GM23338 (cell line): ENCODE measurements around the gene HAS3.

ENCODE experiments used
- CREB1 ChIP-seq: fragments of 250-450 bp; sonication (Bioruptor Pico); IDR thresholded peaks from 2 replicates; pipeline ENCODE4 v1.5.0; 2020; ENCODE audit warnings: low read depth, mild to moderate bottlenecking, moderate library complexity
- CTCF ChIP-seq, 2 experiments: fragments of 200-600 bp in 1 of 2; sonication (generic) in 1 of 2; conservative IDR thresholded peaks; 2 replicates each; pipeline versions ENCODE4 v1.5.1 to v1.6.1; 2016 to 2017; ENCODE audit warnings: antibody characterized with exemption in 2 of 2, low read depth in 2 of 2, mild to moderate bottlenecking in 2 of 2, moderate library complexity in 1 of 2
- EZH2 ChIP-seq: fragments of 200-600 bp; sonication (generic); IDR thresholded peaks from one replicate; pipeline ENCODE4 v1.8.0; 2017; ENCODE audit warnings: antibody characterized with exemption, mild to moderate bottlenecking, low read depth; ENCODE audit not compliant: unreplicated experiment
- EZH2phosphoT487 ChIP-seq: fragments of 200-600 bp; sonication (generic); IDR thresholded peaks from one replicate; pipeline ENCODE4 v1.8.1; 2018; ENCODE audit warnings: antibody characterized with exemption; ENCODE audit not compliant: unreplicated experiment
- JUNB ChIP-seq: IDR thresholded peaks from one replicate; pipeline ENCODE4 v1.6.1; 2016; ENCODE audit warnings: antibody characterized with exemption; ENCODE audit not compliant: unreplicated experiment
- NANOG ChIP-seq: IDR thresholded peaks from 2 replicates; pipeline ENCODE4 v1.6.1; 2016; ENCODE audit warnings: antibody characterized with exemption, borderline replicate concordance
- POLR2AphosphoS5 ChIP-seq: IDR thresholded peaks from 2 replicates; pipeline ENCODE4 v1.6.1; 2016; ENCODE audit warnings: antibody characterized with exemption, low read depth
- REST ChIP-seq: IDR thresholded peaks from one replicate; pipeline ENCODE4 v1.6.1; 2018; ENCODE audit warnings: antibody characterized with exemption; ENCODE audit not compliant: unreplicated experiment
- ZNF114 ChIP-seq: fragments of 250-450 bp; sonication (Bioruptor Pico); IDR thresholded peaks from 2 replicates; pipeline ENCODE4 v1.5.0; 2020; ENCODE audit warnings: mild to moderate bottlenecking, moderate library complexity
- ZNF331 ChIP-seq: fragments of 250-450 bp; sonication (Bioruptor Pico); IDR thresholded peaks from 2 replicates; pipeline ENCODE4 v1.5.0; 2020; ENCODE audit warnings: low read depth, mild to moderate bottlenecking, moderate library complexity
- ZNF462 ChIP-seq: fragments of 250-450 bp; sonication (Bioruptor Pico); IDR thresholded peaks from 2 replicates; pipeline ENCODE4 v1.5.0; 2020; ENCODE audit warnings: mild to moderate bottlenecking, moderate library complexity
- TF ChIP-seq, protein P1 (sequence below): IDR thresholded peaks from 2 replicates; pipeline ENCODE4 v1.6.1; 2016; ENCODE audit warnings: antibody characterized with exemption

DNA sequence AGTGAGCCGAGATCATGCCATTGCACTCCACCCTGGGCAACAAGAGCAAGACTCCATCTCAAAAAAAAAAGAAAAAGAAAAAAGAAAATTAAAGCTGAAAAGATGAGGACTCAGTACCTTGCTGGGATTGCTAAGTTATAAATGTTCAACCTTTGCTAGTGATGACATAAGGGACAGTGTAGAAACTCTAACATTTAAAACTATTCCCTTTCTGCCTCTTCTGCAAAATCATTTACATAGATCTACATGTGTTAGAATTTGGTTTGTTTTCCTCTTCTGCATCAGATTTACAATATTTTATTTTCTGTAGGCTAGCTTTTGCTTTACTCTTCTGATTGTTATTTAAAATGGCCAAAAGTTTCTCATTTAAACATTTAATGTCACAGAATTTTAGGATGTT lies 49.5 kb upstream of the HAS3 start:
- TF ChIP-seq EZH2 (no peak), CTCF (conservative IDR thresholded peaks at IDR 0.05; ENCODE audit: low read depth in 2 of 2) (no peak), POLR2AphosphoS5 (no peak), JUNB (no peak), ZNF114 (no peak), REST (no peak), CREB1 (CRISPR knock-in tag) (no peak), EZH2phosphoT487 (no peak), NANOG (no peak), ZNF331 (CRISPR knock-in tag) (no peak), ZNF462 (CRISPR knock-in tag) (no peak)
- TF ChIP-seq, protein P1, sequence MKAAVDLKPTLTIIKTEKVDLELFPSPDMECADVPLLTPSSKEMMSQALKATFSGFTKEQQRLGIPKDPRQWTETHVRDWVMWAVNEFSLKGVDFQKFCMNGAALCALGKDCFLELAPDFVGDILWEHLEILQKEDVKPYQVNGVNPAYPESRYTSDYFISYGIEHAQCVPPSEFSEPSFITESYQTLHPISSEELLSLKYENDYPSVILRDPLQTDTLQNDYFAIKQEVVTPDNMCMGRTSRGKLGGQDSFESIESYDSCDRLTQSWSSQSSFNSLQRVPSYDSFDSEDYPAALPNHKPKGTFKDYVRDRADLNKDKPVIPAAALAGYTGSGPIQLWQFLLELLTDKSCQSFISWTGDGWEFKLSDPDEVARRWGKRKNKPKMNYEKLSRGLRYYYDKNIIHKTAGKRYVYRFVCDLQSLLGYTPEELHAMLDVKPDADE: no peak
